Astrocyte (in vitro differentiated cells and primary cell): ENCODE measurements around the gene CREB5. TPM values are rescaled to one million over a fixed set of nuclear protein-coding genes. Genes with fewer than 3 reads are reported as not detected.

Experiments
- DNase-seq: peaks from one replicate; pipeline ENCODE4 v3.0.0-alpha.2; 2010; ENCODE audit warnings: low read depth
- FAIRE-seq: peaks from 2 replicates; lab custom pipeline; 2011; peaks lifted over from hg19 to GRCh38; lab: Jason Lieb, UNC
- H2AFZ ChIP-seq: 2 replicates; pipeline ENCODE4 v1.6.0; 2012; ENCODE audit warnings: low read depth, low read length, inconsistent platforms
- H3K27ac ChIP-seq: 2 replicates; pipeline ENCODE4 v1.5.1; 2011; ENCODE audit warnings: low read depth, low read length, inconsistent platforms
- H3K27me3 ChIP-seq: 2 replicates; pipeline ENCODE4 v1.6.0; 2011; ENCODE audit warnings: low read length, inconsistent platforms; ENCODE audit not compliant: insufficient read depth
- H3K36me3 ChIP-seq: 2 replicates; pipeline ENCODE4 v1.5.1; 2011; ENCODE audit warnings: low read length, inconsistent platforms; ENCODE audit not compliant: insufficient read depth
- H3K4me1 ChIP-seq: 2 replicates; pipeline ENCODE4 v1.5.1; 2011; ENCODE audit warnings: low read length, inconsistent platforms; ENCODE audit not compliant: insufficient read depth
- H3K4me2 ChIP-seq: 2 replicates; pipeline ENCODE4 v1.6.0; 2012; ENCODE audit warnings: low read length, inconsistent platforms
- H3K4me3 ChIP-seq: 2 replicates; pipeline ENCODE4 v1.5.1; 2011; ENCODE audit warnings: low read depth, mild to moderate bottlenecking, low read length, inconsistent platforms; ENCODE audit not compliant: insufficient read depth
- H3K79me2 ChIP-seq: 2 replicates; pipeline ENCODE4 v1.6.0; 2012; ENCODE audit warnings: mild to moderate bottlenecking, low read length, inconsistent platforms; ENCODE audit not compliant: insufficient read depth
- H3K9ac ChIP-seq: 2 replicates; pipeline ENCODE4 v1.6.0; 2012; ENCODE audit warnings: mild to moderate bottlenecking, low read length, inconsistent platforms
- H3K9me3 ChIP-seq: 2 replicates; pipeline ENCODE4 v1.5.1; 2012; ENCODE audit warnings: low read depth, mild to moderate bottlenecking, low read length, inconsistent platforms; ENCODE audit not compliant: insufficient read depth
- H4K20me1 ChIP-seq: 2 replicates; pipeline ENCODE4 v1.6.0; 2012; ENCODE audit warnings: low read length, inconsistent platforms; ENCODE audit not compliant: insufficient read depth
- H3K27ac Mint-ChIP-seq: one replicate; pipeline ENCODE4 v1.8.0; 2021; ENCODE audit warnings: mild to moderate bottlenecking, mixed read lengths; ENCODE audit not compliant: unreplicated experiment
- H3K27me3 Mint-ChIP-seq: one replicate; pipeline ENCODE4 v1.8.0; 2021; ENCODE audit warnings: low read depth, mixed read lengths; ENCODE audit not compliant: unreplicated experiment
- H3K36me3 Mint-ChIP-seq: one replicate; pipeline ENCODE4 v1.8.0; 2021; ENCODE audit warnings: low read depth, mixed read lengths; ENCODE audit not compliant: unreplicated experiment
- H3K4me1 Mint-ChIP-seq: one replicate; pipeline ENCODE4 v1.8.0; 2021; ENCODE audit warnings: low read depth, mixed read lengths; ENCODE audit not compliant: unreplicated experiment
- H3K4me3 Mint-ChIP-seq: one replicate; pipeline ENCODE4 v1.8.0; 2021; ENCODE audit warnings: mild to moderate bottlenecking, moderate library complexity, mixed read lengths; ENCODE audit not compliant: unreplicated experiment
- H3K9me3 Mint-ChIP-seq: one replicate; pipeline ENCODE4 v1.8.0; 2021; ENCODE audit warnings: mild to moderate bottlenecking, mixed read lengths; ENCODE audit not compliant: unreplicated experiment
- EZH2 ChIP-seq: IDR thresholded peaks from 2 replicates; pipeline ENCODE4 v1.6.1; 2012; ENCODE audit warnings: mild to moderate bottlenecking, low read length, inconsistent platforms; ENCODE audit not compliant: insufficient read depth
- total RNA-seq: library from RNA; stranded (reverse); gene quantifications from 2 replicates; pipeline ENCODE4 v1.2.1, GENCODE V29; 2021
- TF ChIP-seq, protein P1 (sequence below): IDR thresholded peaks from 2 replicates; pipeline ENCODE4 v1.5.1; 2011; ENCODE audit warnings: low read depth, mild to moderate bottlenecking, inconsistent platforms, low read length, moderate library complexity; ENCODE audit not compliant: insufficient read depth

The CREB5 gene
- total RNA-seq, 1 donor from 2014 or later: 25.4 TPM

DNA sequence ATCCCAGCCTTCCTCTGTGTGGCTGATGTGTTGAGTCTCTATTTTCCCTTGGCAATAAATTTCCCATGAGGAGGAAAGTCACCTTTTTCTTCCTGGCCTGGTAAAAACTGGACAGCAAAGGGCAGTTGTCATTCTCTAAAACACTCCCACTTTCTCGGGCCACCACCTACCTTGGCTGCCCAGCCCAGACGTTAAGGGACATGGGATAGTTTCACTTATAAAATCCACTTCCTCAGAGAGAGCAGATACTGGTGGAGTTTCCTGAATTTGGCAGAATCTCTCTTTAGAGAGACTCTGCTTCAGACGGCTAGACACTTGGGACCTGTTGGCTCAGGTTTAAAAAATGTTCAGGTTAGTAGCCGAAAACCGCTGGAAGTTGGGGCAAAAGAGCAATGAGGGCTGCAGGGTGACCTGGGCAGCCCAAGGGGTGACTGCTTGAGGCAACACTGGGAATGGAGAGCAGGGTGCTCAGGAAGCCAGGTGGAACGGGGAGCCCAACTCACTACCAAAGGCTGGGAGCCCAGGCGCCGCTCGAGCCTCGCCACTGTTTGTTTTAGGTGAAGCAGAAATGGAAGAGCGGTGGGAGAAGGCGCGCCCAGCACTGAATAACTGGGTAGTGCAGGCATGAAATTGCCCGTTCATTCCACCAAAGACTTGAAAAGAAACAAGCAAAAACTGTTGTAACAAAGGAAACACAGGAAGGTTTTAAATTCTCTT lies 359.7 kb downstream of the CREB5 start:
- Histone ChIP-seq H3K27ac (no peak overlapping the region), H3K4me1 (peaks cover 5% of the 10 kb centered on the region), H2AFZ (no peak overlapping the region), H3K4me2 (no peak overlapping the region), H3K79me2 (no peaks in the 10 kb centered on the region), H3K9me3 (no peaks in the 10 kb centered on the region), H3K4me3 (no peak overlapping the region), H3K36me3 (no peaks in the 10 kb centered on the region), H3K9ac (no peak overlapping the region), H3K27me3 (no peaks in the 10 kb centered on the region), H4K20me1 (no peaks in the 10 kb centered on the region)
- TF ChIP-seq, protein P1, sequence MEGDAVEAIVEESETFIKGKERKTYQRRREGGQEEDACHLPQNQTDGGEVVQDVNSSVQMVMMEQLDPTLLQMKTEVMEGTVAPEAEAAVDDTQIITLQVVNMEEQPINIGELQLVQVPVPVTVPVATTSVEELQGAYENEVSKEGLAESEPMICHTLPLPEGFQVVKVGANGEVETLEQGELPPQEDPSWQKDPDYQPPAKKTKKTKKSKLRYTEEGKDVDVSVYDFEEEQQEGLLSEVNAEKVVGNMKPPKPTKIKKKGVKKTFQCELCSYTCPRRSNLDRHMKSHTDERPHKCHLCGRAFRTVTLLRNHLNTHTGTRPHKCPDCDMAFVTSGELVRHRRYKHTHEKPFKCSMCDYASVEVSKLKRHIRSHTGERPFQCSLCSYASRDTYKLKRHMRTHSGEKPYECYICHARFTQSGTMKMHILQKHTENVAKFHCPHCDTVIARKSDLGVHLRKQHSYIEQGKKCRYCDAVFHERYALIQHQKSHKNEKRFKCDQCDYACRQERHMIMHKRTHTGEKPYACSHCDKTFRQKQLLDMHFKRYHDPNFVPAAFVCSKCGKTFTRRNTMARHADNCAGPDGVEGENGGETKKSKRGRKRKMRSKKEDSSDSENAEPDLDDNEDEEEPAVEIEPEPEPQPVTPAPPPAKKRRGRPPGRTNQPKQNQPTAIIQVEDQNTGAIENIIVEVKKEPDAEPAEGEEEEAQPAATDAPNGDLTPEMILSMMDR: no peak
- TF ChIP-seq EZH2: no peak
- FAIRE-seq (no peak), DNase-seq (no peak)
- H3K27me3 Mint-ChIP-seq: no peaks in the 10 kb centered on the region
- no peak overlapping the region for H3K27ac Mint-ChIP-seq
- H3K36me3 Mint-ChIP-seq: peaks cover 11% of the 10 kb centered on the region
- no peaks in the 10 kb centered on the region for H3K9me3 Mint-ChIP-seq
- H3K4me3 Mint-ChIP-seq: no peak overlapping the region
- H3K4me1 Mint-ChIP-seq: peaks cover 16% of the 10 kb centered on the region

DNA sequence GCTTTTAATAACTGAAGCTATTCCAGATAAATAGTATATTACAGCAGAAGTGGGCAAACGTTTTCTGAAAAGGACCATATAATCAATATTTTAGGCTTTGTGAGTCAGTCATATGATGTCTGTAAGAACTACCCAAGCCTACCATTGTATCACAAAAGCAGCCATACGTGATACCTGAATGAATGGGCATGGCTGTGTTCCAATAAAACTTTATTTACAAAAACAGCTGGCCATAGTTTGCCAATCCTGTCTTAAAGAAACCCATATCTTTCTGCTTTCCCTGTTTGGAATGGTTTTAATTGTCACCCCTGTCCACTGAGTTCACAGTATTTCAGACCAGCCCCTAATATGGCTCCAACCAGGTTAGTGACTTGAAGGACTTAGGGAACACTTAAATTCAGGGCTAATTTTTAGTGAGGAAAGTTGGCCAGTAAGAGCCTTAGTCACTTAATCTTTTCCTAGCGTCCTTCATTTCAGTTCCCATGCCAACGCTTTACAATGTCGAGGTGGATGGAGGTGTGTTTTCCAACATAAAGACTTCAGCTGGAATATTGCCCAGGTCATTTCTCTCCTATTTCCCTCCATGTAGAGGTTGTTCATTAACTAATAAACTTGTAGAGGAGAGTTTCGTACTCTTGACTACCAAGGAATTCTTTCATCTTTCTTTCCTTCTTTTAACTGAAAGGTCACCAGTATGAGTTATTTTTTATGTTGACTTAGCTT lies 361.3 kb downstream of the CREB5 start:
- Histone ChIP-seq H3K36me3 (no peaks in the 10 kb centered on the region), H3K9me3 (no peaks in the 10 kb centered on the region), H3K27ac (no peak overlapping the region), H3K4me1 (peaks cover 3% of the 10 kb centered on the region), H4K20me1 (no peaks in the 10 kb centered on the region), H2AFZ (no peak overlapping the region), H3K4me2 (no peak overlapping the region), H3K27me3 (no peaks in the 10 kb centered on the region), H3K9ac (no peak overlapping the region), H3K4me3 (no peak overlapping the region), H3K79me2 (no peaks in the 10 kb centered on the region)
- Mint-ChIP-seq H3K4me3 (no peak overlapping the region), H3K27me3 (no peaks in the 10 kb centered on the region), H3K9me3 (no peaks in the 10 kb centered on the region), H3K4me1 (peaks cover 12% of the 10 kb centered on the region), H3K36me3 (peaks cover 11% of the 10 kb centered on the region), H3K27ac (no peak overlapping the region)
- FAIRE-seq (no peak), DNase-seq (no peak)
- TF ChIP-seq EZH2: no peak
- TF ChIP-seq, protein P1: no peak
